Upper lobe of left lung (tissue), 4 donors: ENCODE data around the gene ABCG1.

Experiments
- POLR2A ChIP-seq, 4 donors: fragments of 450-650 bp; IDR thresholded peaks; one replicate each; pipeline ENCODE4 v1.5.1; 2016 to 2017; ENCODE audit warnings: antibody characterized with exemption in 4 of 4, mild to moderate bottlenecking in 2 of 4
- TF ChIP-seq, protein P1 (sequence below), 6 experiments: fragments of 450-650 bp in 4 of 6; fragments of 200-600 bp in 2 of 6; sonication (generic) in 2 of 6; IDR thresholded peaks; one replicate each; pipeline ENCODE4 v1.5.1; 2016 to 2019; ENCODE audit warnings: antibody characterized with exemption in 6 of 6

DNA sequence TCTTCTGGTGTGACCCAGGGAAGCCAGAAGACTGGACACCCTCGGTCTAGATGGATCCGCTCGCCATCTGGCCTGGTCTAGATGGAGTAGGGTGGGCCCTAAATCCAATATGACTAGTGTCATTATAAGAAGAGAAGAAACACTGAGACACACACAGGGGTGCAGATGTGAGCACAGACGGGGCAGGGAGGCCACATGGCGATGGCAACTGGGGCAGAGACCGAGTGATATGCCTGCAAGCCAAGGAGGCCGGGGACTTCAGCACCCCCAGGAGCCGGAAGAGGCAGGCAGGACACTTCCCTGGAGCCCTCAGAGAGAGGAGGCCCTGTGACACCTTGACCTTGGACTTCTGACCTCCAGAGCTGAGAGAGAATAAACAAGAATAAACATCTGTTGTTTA is 101.9 kb downstream of the ABCG1 start:
- TF ChIP-seq, protein P1, sequence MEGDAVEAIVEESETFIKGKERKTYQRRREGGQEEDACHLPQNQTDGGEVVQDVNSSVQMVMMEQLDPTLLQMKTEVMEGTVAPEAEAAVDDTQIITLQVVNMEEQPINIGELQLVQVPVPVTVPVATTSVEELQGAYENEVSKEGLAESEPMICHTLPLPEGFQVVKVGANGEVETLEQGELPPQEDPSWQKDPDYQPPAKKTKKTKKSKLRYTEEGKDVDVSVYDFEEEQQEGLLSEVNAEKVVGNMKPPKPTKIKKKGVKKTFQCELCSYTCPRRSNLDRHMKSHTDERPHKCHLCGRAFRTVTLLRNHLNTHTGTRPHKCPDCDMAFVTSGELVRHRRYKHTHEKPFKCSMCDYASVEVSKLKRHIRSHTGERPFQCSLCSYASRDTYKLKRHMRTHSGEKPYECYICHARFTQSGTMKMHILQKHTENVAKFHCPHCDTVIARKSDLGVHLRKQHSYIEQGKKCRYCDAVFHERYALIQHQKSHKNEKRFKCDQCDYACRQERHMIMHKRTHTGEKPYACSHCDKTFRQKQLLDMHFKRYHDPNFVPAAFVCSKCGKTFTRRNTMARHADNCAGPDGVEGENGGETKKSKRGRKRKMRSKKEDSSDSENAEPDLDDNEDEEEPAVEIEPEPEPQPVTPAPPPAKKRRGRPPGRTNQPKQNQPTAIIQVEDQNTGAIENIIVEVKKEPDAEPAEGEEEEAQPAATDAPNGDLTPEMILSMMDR (IDR thresholded peaks at IDR 0.05), result no peak
- no peak for TF ChIP-seq POLR2A (IDR thresholded peaks at IDR 0.05)
